ENCODE results near the gene SLITRK1. TPM values are rescaled to one million over a fixed set of nuclear protein-coding genes. Genes with fewer than 3 reads are reported as not detected.

Gene SLITRK1
- polyA plus RNA-seq, 3 donors, result not detected

DNA sequence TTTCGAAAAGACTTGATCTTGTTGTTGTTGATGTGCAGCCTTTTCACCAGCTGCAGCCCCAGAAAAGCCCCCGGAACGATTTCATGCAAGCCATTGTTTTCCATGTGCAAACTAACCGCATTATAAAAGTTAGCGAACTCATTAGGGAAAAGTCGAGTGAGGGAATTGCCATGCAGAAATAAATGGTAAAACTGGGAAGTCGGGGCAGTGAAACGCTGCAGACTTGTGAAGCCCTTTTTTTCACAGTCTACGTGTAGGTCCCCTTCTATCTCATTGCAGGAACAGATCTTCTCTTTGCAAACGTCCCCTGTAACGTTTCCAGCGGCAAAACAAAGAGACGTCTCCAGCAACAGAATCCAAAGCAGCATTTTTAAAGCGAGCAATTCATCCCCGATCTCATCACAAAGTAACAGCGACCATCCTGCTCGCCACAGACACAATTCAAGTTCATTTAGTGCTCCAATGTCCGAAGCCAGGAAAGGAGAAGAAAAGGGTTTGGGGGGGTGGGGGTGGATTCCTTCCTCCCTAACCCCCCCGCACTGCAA lies 1.1 kb downstream of the SLITRK1 start:
- Histone ChIP-seq H3K36me3 (replicated peaks in 1 of 2; ENCODE audit: control insufficient read depth in 1 of 2, insufficient read depth in 2 of 2, low read length in 2 of 2) (no peaks in the 10 kb centered on the region), H3K27me3 (ENCODE audit: control insufficient read depth in 2 of 2, insufficient read depth in 2 of 2, low read length in 2 of 2) (peaks cover 31 to 58% of the 10 kb centered on the region in 2 donors), H3K4me2 (replicated peaks; ENCODE audit: extremely low read depth, low read length, poor library complexity, severe bottlenecking) (no peak overlapping the region), H3K4me3 (replicated peaks in 1 of 3; ENCODE audit: low read depth in 2 of 3, low read length in 3 of 3) (no peak overlapping the region), H3K79me2 (ENCODE audit: insufficient read depth, low read length) (no peaks in the 10 kb centered on the region), H3K9ac (ENCODE audit: insufficient read depth, low read length, poor library complexity, severe bottlenecking) (no peak overlapping the region), H2AFZ (ENCODE audit: insufficient read depth, low read depth, low read length, poor library complexity, severe bottlenecking) (no peak overlapping the region), H3K4me1 (ENCODE audit: control insufficient read depth in 1 of 2, insufficient read depth in 2 of 2, low read length in 2 of 2) (no peaks in the 10 kb centered on the region), H4K20me1 (ENCODE audit: insufficient read depth, low read length) (no peaks in the 10 kb centered on the region), H3K9me3 (replicated peaks in 1 of 2; ENCODE audit: control insufficient read depth in 1 of 2, insufficient read depth in 1 of 2, low read length in 2 of 2) (peaks cover 7 to 23% of the 10 kb centered on the region in 2 donors), H3K27ac (ENCODE audit: low read depth in 1 of 2, low read length in 2 of 2) (no peak overlapping the region)
- Mint-ChIP-seq H3K4me1 (peaks cover 5% of the 10 kb centered on the region), H3K27me3 (ENCODE audit: low read depth in 3 of 3) (peaks cover 61 to 65% (median 63%) of the 10 kb centered on the region in 3 donors), H3K4me3 (peak overlapping the region in 1 of 2 donors; percentile 81), H3K27ac (no peak overlapping the region), H3K36me3 (no peaks in the 10 kb centered on the region), H3K9me3 (peaks cover 0 to 30% (median 12%) of the 10 kb centered on the region in 7 donors)
- TF ChIP-seq, protein P1, sequence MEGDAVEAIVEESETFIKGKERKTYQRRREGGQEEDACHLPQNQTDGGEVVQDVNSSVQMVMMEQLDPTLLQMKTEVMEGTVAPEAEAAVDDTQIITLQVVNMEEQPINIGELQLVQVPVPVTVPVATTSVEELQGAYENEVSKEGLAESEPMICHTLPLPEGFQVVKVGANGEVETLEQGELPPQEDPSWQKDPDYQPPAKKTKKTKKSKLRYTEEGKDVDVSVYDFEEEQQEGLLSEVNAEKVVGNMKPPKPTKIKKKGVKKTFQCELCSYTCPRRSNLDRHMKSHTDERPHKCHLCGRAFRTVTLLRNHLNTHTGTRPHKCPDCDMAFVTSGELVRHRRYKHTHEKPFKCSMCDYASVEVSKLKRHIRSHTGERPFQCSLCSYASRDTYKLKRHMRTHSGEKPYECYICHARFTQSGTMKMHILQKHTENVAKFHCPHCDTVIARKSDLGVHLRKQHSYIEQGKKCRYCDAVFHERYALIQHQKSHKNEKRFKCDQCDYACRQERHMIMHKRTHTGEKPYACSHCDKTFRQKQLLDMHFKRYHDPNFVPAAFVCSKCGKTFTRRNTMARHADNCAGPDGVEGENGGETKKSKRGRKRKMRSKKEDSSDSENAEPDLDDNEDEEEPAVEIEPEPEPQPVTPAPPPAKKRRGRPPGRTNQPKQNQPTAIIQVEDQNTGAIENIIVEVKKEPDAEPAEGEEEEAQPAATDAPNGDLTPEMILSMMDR (IDR thresholded peaks at IDR 0.05), result no peak
- intact Hi-C loops (cut with micrococcal nuclease), result no loop called here
- DNase-seq, result no peak
- WGBS (ENCODE audit: insufficient coverage), result 6% methylated on average over 11 of the region's 19 CpGs

DNA sequence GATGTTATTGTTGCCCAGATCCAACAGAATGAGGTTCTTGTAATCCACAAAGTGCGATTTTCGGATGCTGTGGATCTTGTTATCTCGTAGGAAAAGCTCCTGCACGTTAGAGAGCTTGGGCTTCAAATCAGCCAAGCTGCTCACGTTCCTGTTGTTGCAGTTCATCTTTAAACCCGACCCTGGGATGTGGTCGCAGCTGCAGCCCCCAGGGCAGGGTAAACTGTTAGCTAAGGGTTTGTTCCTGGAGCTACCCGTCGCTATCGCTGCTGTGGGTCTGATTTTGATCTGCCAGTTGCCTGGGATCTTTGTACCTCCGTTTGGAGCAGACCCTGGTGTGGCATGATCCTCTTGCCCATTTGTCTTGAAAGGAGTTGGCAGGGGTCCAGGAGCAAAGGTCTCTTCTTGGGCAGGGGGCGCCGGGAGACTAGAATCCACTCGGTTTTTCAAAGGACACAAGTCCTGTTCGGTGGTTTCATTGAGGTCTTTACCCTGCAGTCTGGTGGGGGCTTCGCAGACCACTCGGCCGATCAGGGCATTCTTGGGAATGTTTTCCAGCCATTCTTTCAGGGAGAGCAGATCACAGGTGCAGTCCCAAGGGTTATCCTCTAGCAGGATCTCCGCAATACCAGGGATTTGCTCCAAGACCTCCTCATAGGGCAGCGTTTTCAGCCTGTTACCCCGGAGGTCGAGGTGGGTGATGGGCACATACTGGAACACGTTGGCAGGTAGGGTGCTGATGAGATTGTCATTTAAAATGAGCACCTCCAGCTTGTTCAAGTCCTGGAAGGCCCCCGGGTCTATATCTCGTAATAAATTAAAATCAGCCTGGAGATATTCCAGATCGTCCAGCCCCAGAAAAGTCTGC lies 1.8 kb downstream of the SLITRK1 start:
- no peaks in the 10 kb centered on the region for H3K36me3 Mint-ChIP-seq
- H3K27me3 Mint-ChIP-seq (ENCODE audit: low read depth in 3 of 3), result peaks cover 61 to 65% (median 63%) of the 10 kb centered on the region in 3 donors
- Histone ChIP-seq H4K20me1 (ENCODE audit: insufficient read depth, low read length) (no peaks in the 10 kb centered on the region), H3K36me3 (replicated peaks in 1 of 2; ENCODE audit: control insufficient read depth in 1 of 2, insufficient read depth in 2 of 2, low read length in 2 of 2) (no peaks in the 10 kb centered on the region), H3K79me2 (ENCODE audit: insufficient read depth, low read length) (no peaks in the 10 kb centered on the region), H2AFZ (ENCODE audit: insufficient read depth, low read depth, low read length, poor library complexity, severe bottlenecking) (no peak overlapping the region), H3K9ac (ENCODE audit: insufficient read depth, low read length, poor library complexity, severe bottlenecking) (no peak overlapping the region), H3K27ac (ENCODE audit: low read depth in 1 of 2, low read length in 2 of 2) (no peak overlapping the region), H3K4me2 (replicated peaks; ENCODE audit: extremely low read depth, low read length, poor library complexity, severe bottlenecking) (no peak overlapping the region), H3K4me3 (replicated peaks in 1 of 3; ENCODE audit: low read depth in 2 of 3, low read length in 3 of 3) (no peak overlapping the region), H3K9me3 (replicated peaks in 1 of 2; ENCODE audit: control insufficient read depth in 1 of 2, insufficient read depth in 1 of 2, low read length in 2 of 2) (peaks cover 7 to 23% of the 10 kb centered on the region in 2 donors), H3K27me3 (ENCODE audit: control insufficient read depth in 2 of 2, insufficient read depth in 2 of 2, low read length in 2 of 2) (peaks cover 31 to 58% of the 10 kb centered on the region in 2 donors), H3K4me1 (ENCODE audit: control insufficient read depth in 1 of 2, insufficient read depth in 2 of 2, low read length in 2 of 2) (no peaks in the 10 kb centered on the region)
- intact Hi-C loops (cut with micrococcal nuclease), result no loop called here
- no peak for DNase-seq
- peaks cover 5% of the 10 kb centered on the region for H3K4me1 Mint-ChIP-seq
- H3K27ac Mint-ChIP-seq, result no peak overlapping the region
- TF ChIP-seq, protein P1 (IDR thresholded peaks at IDR 0.05), result no peak
- peak overlapping the region in 1 of 2 donors; percentile 81 for H3K4me3 Mint-ChIP-seq
- 13% methylated on average over 23 of the region's 26 CpGs for WGBS (ENCODE audit: insufficient coverage)
- H3K9me3 Mint-ChIP-seq, result peaks cover 0 to 30% (median 12%) of the 10 kb centered on the region in 7 donors
